Hepatocyte (in vitro differentiated cells): Measurements from ENCODE around the gene C6orf58.

ENCODE experiments used
- EZH2 ChIP-seq: fragments of 200-600 bp; sonication (generic); IDR thresholded peaks from 2 replicates; pipeline ENCODE4 v1.6.1; 2016; ENCODE audit warnings: antibody characterized with exemption, mild to moderate bottlenecking, borderline replicate concordance
- TF ChIP-seq, protein P1 (sequence below): fragments of 200-600 bp; sonication (generic); IDR thresholded peaks from 2 replicates; pipeline ENCODE4 v1.5.1; 2016; ENCODE audit warnings: antibody characterized with exemption, mild to moderate bottlenecking; ENCODE audit not compliant: poor library complexity

DNA sequence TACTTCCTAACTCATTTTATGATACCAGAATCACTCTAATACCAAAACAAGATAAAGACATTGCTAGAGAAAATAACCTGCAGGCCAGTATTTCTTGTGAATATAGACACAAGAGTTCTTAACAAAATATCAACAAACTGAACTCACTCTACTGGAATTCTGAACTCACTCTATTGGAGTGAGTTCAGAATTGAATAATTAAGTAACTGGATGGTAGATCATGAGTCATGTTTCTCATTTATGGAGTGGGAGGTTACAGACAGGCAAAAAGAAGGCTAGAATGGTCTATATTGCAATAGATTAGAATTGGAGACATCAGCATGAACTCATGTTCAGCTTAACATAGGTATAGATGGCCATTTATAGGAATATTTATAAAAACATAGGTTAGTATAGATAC lies 26.6 kb upstream of the C6orf58 start:
- TF ChIP-seq, protein P1, sequence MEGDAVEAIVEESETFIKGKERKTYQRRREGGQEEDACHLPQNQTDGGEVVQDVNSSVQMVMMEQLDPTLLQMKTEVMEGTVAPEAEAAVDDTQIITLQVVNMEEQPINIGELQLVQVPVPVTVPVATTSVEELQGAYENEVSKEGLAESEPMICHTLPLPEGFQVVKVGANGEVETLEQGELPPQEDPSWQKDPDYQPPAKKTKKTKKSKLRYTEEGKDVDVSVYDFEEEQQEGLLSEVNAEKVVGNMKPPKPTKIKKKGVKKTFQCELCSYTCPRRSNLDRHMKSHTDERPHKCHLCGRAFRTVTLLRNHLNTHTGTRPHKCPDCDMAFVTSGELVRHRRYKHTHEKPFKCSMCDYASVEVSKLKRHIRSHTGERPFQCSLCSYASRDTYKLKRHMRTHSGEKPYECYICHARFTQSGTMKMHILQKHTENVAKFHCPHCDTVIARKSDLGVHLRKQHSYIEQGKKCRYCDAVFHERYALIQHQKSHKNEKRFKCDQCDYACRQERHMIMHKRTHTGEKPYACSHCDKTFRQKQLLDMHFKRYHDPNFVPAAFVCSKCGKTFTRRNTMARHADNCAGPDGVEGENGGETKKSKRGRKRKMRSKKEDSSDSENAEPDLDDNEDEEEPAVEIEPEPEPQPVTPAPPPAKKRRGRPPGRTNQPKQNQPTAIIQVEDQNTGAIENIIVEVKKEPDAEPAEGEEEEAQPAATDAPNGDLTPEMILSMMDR: no peak
- TF ChIP-seq EZH2: no peak
